EL (cell line): ENCODE results near the gene CHAT.

Experiments used
- DNase-seq: peaks from one replicate; pipeline ENCODE4 v3.0.0-alpha.2; 2016

Gene CHAT

DNA sequence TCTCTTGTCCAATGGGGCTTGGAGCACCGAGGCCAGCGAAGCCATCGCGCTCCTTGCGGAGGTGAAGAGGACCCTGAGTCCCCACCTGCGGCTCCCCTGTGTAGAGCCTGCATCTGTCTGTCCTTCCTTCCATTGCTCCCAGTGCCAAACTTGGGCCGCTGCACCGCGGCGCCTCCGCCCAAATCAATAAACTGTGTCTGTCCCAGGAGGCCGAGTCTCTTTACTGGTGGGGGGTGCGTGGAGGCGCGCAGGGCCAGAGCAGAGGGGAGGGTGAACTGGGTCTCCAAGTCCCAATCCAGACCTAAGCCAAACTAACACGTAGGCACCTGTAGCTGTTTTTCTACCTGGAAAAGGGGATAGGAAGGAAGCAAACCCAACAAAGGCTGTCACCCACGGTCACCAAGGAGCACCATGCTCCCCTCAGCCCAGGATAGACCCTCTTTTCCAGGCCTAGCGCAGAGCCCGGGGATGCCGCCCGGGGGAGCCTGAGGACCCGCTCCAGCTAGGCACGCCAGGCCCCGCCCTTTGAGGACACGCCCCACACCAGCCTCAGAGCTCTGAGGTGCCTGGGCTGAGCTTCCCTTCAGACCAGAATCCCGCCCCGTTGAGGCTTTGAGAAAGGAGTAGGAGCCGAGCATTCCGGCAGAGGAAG is 1.2 kb upstream of the CHAT start:
- no peak for DNase-seq

- DNase-seq, result no peak
Observed at GRCh38 chr10:49613165-49613881, 514 bp upstream of the CHAT start.

- DNase-seq, result no peak
Observed at GRCh38 chr10:49614242-49615198, 683 bp downstream of the CHAT start.

GRCh38 chr10:49615213-49615612 is 1.4 kb downstream of the CHAT start:
- no peak for DNase-seq

GRCh38 chr10:49615721-49616120 is 1.9 kb downstream of the CHAT start:
- peak; percentile 24 for DNase-seq

- no peak for DNase-seq
Observed at GRCh38 chr10:49616421-49617101, 2.7 kb downstream of the CHAT start.

GRCh38 chr10:49617121-49618020 is 3.5 kb downstream of the CHAT start:
- no peak for DNase-seq

DNA sequence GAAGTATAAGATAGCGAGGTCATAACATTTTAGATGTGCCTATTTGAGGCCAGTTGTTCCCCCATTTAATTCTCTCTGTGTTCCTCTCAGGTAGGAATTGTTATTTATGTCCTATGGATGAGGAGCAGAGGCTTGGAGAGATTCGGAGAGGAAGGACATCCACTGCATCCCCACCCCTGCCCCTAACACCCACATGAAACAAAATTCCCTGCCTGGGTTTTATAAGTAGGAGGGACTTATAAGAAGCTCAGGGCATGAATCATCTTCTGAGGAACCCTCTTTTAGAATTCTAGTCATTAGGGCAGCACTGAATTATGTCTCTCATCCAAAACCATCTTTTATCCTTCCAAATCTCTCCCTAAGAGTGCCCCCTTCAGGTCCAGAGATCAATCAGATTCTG is 5.0 kb downstream of the CHAT start:
- peak; percentile 47 for DNase-seq

GRCh38 chr10:49619613-49620012 is 5.8 kb downstream of the CHAT start:
- no peak for DNase-seq

DNA sequence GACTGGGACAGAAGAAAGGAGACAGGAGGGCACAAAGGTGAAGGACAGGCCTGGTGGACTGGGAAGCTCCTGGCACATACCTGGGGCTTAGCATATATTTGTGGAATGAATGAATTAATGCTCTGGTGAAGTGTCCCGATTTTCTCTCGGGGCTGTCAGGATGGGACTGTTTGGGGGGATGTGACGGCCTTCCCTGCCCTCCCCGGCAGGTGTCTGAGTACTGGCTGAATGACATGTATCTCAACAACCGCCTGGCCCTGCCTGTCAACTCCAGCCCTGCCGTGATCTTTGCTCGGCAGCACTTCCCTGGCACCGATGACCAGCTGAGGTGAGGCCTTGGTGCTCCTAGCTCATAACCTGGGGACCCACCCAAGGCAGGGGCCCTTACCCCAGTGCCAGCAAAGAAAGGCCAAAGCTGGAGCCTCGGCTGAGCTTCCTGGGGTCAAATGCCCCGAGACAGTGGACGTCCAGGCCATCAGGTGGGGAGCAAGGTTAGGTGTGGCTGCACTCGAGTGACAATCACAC is 6.5 kb downstream of the CHAT start:
- no peak for DNase-seq

DNA sequence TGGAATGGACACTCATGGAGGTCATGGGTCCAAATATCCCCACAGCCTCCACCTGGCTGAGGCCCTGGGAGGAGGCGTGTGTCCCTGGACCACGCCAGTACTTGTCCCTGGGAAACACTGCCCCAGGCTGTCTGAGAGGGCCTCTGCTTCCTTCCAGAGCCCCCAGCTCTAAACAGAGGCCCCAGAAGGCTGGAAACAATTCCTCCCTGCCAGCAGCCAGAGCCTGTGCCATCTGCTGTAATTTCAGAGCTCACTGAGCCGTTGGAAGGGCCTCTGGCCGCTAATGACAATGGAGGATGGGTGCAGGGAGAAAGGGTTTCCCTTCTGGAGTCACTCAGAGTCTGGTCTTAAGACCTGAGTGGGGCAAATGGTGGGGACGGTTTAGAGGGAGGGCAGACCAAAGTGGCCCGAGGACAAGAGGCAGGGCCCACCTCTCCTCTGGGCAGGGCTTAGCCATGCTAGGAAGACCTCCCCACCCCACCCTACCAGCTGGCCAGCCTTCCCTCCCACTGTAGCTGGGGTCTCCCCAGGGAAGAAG is 7.1 kb downstream of the CHAT start:
- DNase-seq, result no peak

DNA sequence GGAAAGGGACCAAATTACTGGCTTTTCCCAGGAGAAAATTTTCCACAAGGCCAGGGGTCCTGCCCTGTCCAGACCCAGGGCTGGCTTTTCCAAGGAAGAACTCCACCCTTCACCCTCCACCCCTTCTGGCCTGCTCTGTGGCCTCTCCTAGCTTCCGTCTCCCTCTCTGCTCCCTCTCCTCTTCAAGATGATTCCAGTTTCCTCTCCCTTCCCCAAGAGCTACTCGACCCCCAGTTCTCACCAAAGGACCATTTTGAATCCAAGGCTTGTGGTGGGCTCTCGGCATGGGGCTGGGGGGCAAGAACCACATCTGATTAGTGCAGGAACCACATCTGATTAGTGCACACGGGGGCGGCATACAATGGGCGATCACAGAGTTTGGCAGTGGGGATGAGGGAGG is 7.7 kb downstream of the CHAT start:
- DNase-seq, result no peak

GRCh38 chr10:49622426-49623425 is 8.9 kb downstream of the CHAT start:
- DNase-seq, result no peak

GRCh38 chr10:49624629-49625028 is 10.8 kb downstream of the CHAT start:
- DNase-seq, result no peak

DNA sequence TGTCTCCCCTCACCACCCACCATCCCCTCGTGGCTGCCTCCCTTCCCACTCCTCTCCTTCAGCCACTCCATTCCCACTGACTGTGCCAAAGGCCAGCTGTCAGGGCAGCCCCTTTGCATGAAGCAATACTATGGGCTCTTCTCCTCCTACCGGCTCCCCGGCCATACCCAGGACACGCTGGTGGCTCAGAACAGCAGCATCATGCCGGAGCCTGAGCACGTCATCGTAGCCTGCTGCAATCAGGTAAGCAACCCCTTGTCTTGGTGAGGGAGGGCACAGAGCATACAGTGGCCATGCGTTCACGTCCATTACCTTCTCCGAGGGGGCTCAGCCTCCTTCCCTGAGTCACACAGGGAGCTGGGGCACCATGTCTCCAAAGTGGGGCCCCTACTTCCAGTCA is 11.6 kb downstream of the CHAT start:
- no peak for DNase-seq

DNA sequence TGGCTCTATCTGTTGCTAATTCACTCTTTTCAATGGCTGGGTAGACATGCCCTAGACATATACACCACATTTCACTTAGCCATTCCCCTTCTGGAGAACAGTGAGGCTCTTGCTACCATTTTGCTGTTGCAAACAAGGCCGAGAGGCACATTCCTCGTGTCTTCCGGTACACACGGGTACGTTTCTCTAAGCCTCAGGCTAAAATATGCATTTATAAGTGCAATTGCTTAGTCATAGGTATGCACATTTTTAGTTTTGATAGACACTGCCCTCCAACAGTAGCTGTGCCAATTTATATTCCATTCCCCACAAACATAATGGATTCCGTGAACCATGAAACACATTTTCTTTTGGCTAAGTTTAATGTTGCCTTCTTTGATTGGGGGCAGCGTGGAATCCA is 13.2 kb downstream of the CHAT start:
- DNase-seq, result no peak

- DNase-seq, result no peak
Observed at GRCh38 chr10:49627644-49628247, 13.9 kb downstream of the CHAT start.

DNA sequence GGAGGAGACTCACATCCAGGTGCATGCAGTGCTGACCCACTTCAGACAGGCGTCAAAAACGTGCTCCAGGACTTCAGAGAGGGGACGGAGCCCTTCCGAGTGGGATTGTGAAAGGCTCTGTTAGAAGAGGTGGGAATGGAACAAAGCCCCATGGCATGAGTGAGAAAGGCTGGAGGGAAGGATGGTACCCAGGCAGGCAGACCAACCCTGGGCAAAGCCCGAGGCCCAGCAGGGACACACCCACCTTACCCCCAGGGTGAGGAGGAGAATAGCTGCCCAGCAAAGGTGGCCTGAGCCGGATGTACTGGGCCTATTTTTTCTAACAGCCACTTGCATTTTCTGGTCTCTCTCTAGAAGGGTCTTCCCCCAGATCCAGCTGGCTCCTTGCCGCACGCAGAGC is 14.8 kb downstream of the CHAT start:
- no peak for DNase-seq

GRCh38 chr10:49629431-49629881 is 15.6 kb downstream of the CHAT start:
- no peak for DNase-seq

DNA sequence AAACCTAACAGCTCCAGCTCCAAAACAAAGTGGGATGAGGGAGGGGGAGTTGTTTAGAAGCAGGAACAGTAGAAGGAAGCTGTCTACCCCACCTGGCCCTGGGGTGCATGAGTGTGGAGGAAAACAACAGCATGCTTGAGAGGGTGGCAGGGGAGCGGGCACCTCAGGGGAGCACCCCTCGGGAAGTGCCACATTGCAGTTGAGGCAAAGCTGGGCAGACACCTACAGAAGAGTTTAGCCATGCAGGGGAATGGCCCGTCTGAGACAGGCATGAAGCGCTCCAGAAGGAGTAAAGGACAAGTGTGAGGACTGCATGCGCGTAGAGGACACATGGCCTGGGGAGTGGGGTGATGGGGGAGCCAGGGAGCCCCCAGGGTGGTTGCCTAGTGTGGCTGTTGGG is 18.1 kb downstream of the CHAT start:
- no peak for DNase-seq
